GM21360 (cell line): ENCODE results near the gene SLC29A3.

Source experiments
- ATAC-seq: cut with Tn5 transposase; IDR thresholded peaks from one replicate; pipeline ENCODE4 v1.9.1; 2021; ENCODE audit warnings: mild to moderate bottlenecking, moderate library complexity; ENCODE audit not compliant: unreplicated experiment

SLC29A3 gene

GRCh38 chr10:71368176-71368575 is 49.1 kb downstream of the SLC29A3 start:
- ATAC-seq: no peak

- no peak for ATAC-seq
Measured at GRCh38 chr10:71368643-71369042, 49.6 kb downstream of the SLC29A3 start.

GRCh38 chr10:71369602-71370001 is 50.5 kb downstream of the SLC29A3 start:
- no peak for ATAC-seq

- no peak for ATAC-seq
Measured at GRCh38 chr10:71370031-71370430, 51.0 kb downstream of the SLC29A3 start.

GRCh38 chr10:71371750-71372166 is 52.7 kb downstream of the SLC29A3 start:
- no peak for ATAC-seq

- ATAC-seq: no peak
Measured at GRCh38 chr10:71372882-71373495, 53.9 kb downstream of the SLC29A3 start.

GRCh38 chr10:71374481-71375233 is 55.6 kb downstream of the SLC29A3 start:
- ATAC-seq: no peak

- no peak for ATAC-seq
Measured at GRCh38 chr10:71375952-71376351, 56.9 kb downstream of the SLC29A3 start.

GRCh38 chr10:71378336-71379117 is 59.5 kb downstream of the SLC29A3 start:
- ATAC-seq: no peak

GRCh38 chr10:71379118-71379766 is 60.2 kb downstream of the SLC29A3 start:
- no peak for ATAC-seq

- ATAC-seq: no peak
Measured at GRCh38 chr10:71380841-71381240, 61.8 kb downstream of the SLC29A3 start.

- ATAC-seq: no peak
Measured at GRCh38 chr10:71381611-71382010, 62.6 kb downstream of the SLC29A3 start.

GRCh38 chr10:71382028-71382427 is 63.0 kb downstream of the SLC29A3 start:
- no peak for ATAC-seq

GRCh38 chr10:71382757-71383156 is 63.7 kb downstream of the SLC29A3 start:
- no peak for ATAC-seq

- no peak for ATAC-seq
Measured at GRCh38 chr10:71383972-71384687, 65.1 kb downstream of the SLC29A3 start.

- ATAC-seq: no peak
Measured at GRCh38 chr10:71388171-71388570, 69.1 kb downstream of the SLC29A3 start.

GRCh38 chr10:71388583-71389310 is 69.7 kb downstream of the SLC29A3 start:
- ATAC-seq: no peak

GRCh38 chr10:71389768-71390460 is 70.9 kb downstream of the SLC29A3 start:
- no peak for ATAC-seq

GRCh38 chr10:71390461-71390835 is 71.4 kb downstream of the SLC29A3 start:
- ATAC-seq: no peak
